KOPT-K1 (cell line): Measurements from ENCODE around the gene PTPRK.

ENCODE experiments used
- H3K27ac ChIP-seq: fragments of 200-600 bp; sonication (generic); 2 replicates; pipeline ENCODE4 v1.5.1; 2016; ENCODE audit warnings: antibody characterized with exemption, mild to moderate bottlenecking, low read depth, low read length; ENCODE audit not compliant: poor library complexity, severe bottlenecking
- H3K36me3 ChIP-seq: fragments of 200-600 bp; sonication (generic); 2 replicates; pipeline ENCODE4 v1.5.1; 2017; ENCODE audit warnings: antibody characterized with exemption, mild to moderate bottlenecking, low read length, moderate library complexity; ENCODE audit not compliant: insufficient read depth
- H3K9me3 ChIP-seq: fragments of 200-600 bp; sonication (generic); 2 replicates; pipeline ENCODE4 v1.5.1; 2017; ENCODE audit warnings: antibody characterized with exemption, low read length, mild to moderate bottlenecking; ENCODE audit not compliant: insufficient read depth, poor library complexity, severe bottlenecking

The PTPRK gene

GRCh38 chr6:128250370-128251070 is 269.9 kb downstream of the PTPRK start:
- no peak overlapping the region for H3K27ac ChIP-seq
- H3K36me3 ChIP-seq = no peaks in the 10 kb centered on the region
- no peaks in the 10 kb centered on the region for H3K9me3 ChIP-seq

GRCh38 chr6:128249429-128249828 is 271.0 kb downstream of the PTPRK start:
- H3K9me3 ChIP-seq = no peaks in the 10 kb centered on the region
- no peak overlapping the region for H3K27ac ChIP-seq
- H3K36me3 ChIP-seq = no peaks in the 10 kb centered on the region

GRCh38 chr6:128246472-128247260 is 273.7 kb downstream of the PTPRK start:
- H3K9me3 ChIP-seq = no peaks in the 10 kb centered on the region
- no peak overlapping the region for H3K27ac ChIP-seq
- no peaks in the 10 kb centered on the region for H3K36me3 ChIP-seq

- Histone ChIP-seq H3K9me3 (no peaks in the 10 kb centered on the region), H3K27ac (no peak overlapping the region), H3K36me3 (no peaks in the 10 kb centered on the region)
Measured at GRCh38 chr6:128244751-128245405, 275.5 kb downstream of the PTPRK start.

- no peak overlapping the region for H3K27ac ChIP-seq
- H3K36me3 ChIP-seq = no peaks in the 10 kb centered on the region
- H3K9me3 ChIP-seq = no peaks in the 10 kb centered on the region
Measured at GRCh38 chr6:128242765-128243403, 277.5 kb downstream of the PTPRK start.

GRCh38 chr6:128241216-128241615 is 279.2 kb downstream of the PTPRK start:
- Histone ChIP-seq H3K27ac (no peak overlapping the region), H3K36me3 (no peaks in the 10 kb centered on the region), H3K9me3 (no peaks in the 10 kb centered on the region)

- Histone ChIP-seq H3K9me3 (no peaks in the 10 kb centered on the region), H3K27ac (no peak overlapping the region), H3K36me3 (no peaks in the 10 kb centered on the region)
Measured at GRCh38 chr6:128240024-128240428, 280.4 kb downstream of the PTPRK start.

GRCh38 chr6:128239146-128239545 is 281.3 kb downstream of the PTPRK start:
- Histone ChIP-seq H3K9me3 (no peaks in the 10 kb centered on the region), H3K27ac (no peak overlapping the region), H3K36me3 (no peaks in the 10 kb centered on the region)

- Histone ChIP-seq H3K27ac (no peak overlapping the region), H3K9me3 (no peaks in the 10 kb centered on the region), H3K36me3 (no peaks in the 10 kb centered on the region)
Measured at GRCh38 chr6:128238225-128238624, 282.2 kb downstream of the PTPRK start.

- no peaks in the 10 kb centered on the region for H3K9me3 ChIP-seq
- no peaks in the 10 kb centered on the region for H3K36me3 ChIP-seq
Measured at GRCh38 chr6:128235556-128235955, 284.8 kb downstream of the PTPRK start.

GRCh38 chr6:128233531-128233930 is 286.9 kb downstream of the PTPRK start:
- no peaks in the 10 kb centered on the region for H3K36me3 ChIP-seq
- H3K27ac ChIP-seq = no peak overlapping the region
- no peaks in the 10 kb centered on the region for H3K9me3 ChIP-seq

More at GRCh38 chr6:128235556-128235955, 284.8 kb downstream of the PTPRK start:
- H3K27ac ChIP-seq = no peak overlapping the region

- H3K9me3 ChIP-seq = no peaks in the 10 kb centered on the region
- H3K27ac ChIP-seq = no peak overlapping the region
- H3K36me3 ChIP-seq = no peaks in the 10 kb centered on the region
Measured at GRCh38 chr6:128230267-128230989, 290.0 kb downstream of the PTPRK start.

- no peak overlapping the region for H3K27ac ChIP-seq
- H3K9me3 ChIP-seq = no peaks in the 10 kb centered on the region
- H3K36me3 ChIP-seq = no peaks in the 10 kb centered on the region
Measured at GRCh38 chr6:128225612-128226011, 294.8 kb downstream of the PTPRK start.

- Histone ChIP-seq H3K9me3 (no peaks in the 10 kb centered on the region), H3K27ac (no peak overlapping the region), H3K36me3 (no peaks in the 10 kb centered on the region)
Measured at GRCh38 chr6:128216917-128217316, 303.5 kb downstream of the PTPRK start.
